Left hindlimb (tissue), 1 donor: ENCODE measurements around the gene SLC35F4.

Experiments used
- DNase-seq: peaks from one replicate; pipeline ENCODE4 v3.0.0-alpha.2; 2018

The SLC35F4 gene

GRCh38 chr14:57847706-57848105, 18.2 kb downstream of the SLC35F4 start:
- no peak for DNase-seq

- no peak for DNase-seq
Observed at GRCh38 chr14:57847096-57847495, 18.8 kb downstream of the SLC35F4 start.

GRCh38 chr14:57846596-57846995, 19.3 kb downstream of the SLC35F4 start:
- no peak for DNase-seq

- no peak for DNase-seq
Observed at GRCh38 chr14:57845802-57846531, 19.9 kb downstream of the SLC35F4 start.

- DNase-seq, result no peak
Observed at GRCh38 chr14:57845316-57845715, 20.6 kb downstream of the SLC35F4 start.

- DNase-seq, result no peak
Observed at GRCh38 chr14:57837267-57837666, 28.6 kb downstream of the SLC35F4 start.

- no peak for DNase-seq
Observed at GRCh38 chr14:57835766-57836165, 30.1 kb downstream of the SLC35F4 start.

GRCh38 chr14:57834961-57835360, 30.9 kb downstream of the SLC35F4 start:
- DNase-seq, result no peak

GRCh38 chr14:57834001-57834598, 31.8 kb downstream of the SLC35F4 start:
- no peak for DNase-seq

- no peak for DNase-seq
Observed at GRCh38 chr14:57833323-57833722, 32.6 kb downstream of the SLC35F4 start.

- peak; percentile 43 for DNase-seq
Observed at GRCh38 chr14:57831981-57832380, 33.9 kb downstream of the SLC35F4 start.

GRCh38 chr14:57828713-57829112, 37.2 kb downstream of the SLC35F4 start:
- DNase-seq, result no peak

- no peak for DNase-seq
Observed at GRCh38 chr14:57823015-57823660, 42.8 kb downstream of the SLC35F4 start.

GRCh38 chr14:57822081-57822480, 43.8 kb downstream of the SLC35F4 start:
- DNase-seq, result no peak

GRCh38 chr14:57820581-57820980, 45.3 kb downstream of the SLC35F4 start:
- no peak for DNase-seq

GRCh38 chr14:57818511-57818910, 47.4 kb downstream of the SLC35F4 start:
- DNase-seq, result no peak

GRCh38 chr14:57816568-57817284, 49.2 kb downstream of the SLC35F4 start:
- no peak for DNase-seq

GRCh38 chr14:57814726-57815125, 51.2 kb downstream of the SLC35F4 start:
- DNase-seq, result no peak

GRCh38 chr14:57812741-57813140, 53.2 kb downstream of the SLC35F4 start:
- DNase-seq, result no peak

GRCh38 chr14:57811998-57812546, 53.8 kb downstream of the SLC35F4 start:
- no peak for DNase-seq

GRCh38 chr14:57809808-57810207, 56.1 kb downstream of the SLC35F4 start:
- DNase-seq, result no peak

GRCh38 chr14:57797160-57797559, 68.7 kb downstream of the SLC35F4 start:
- no peak for DNase-seq

- no peak for DNase-seq
Observed at GRCh38 chr14:57796556-57796955, 69.3 kb downstream of the SLC35F4 start.
